ENCODE measurements around the gene FASN. TPM values are rescaled to one million over a fixed set of nuclear protein-coding genes. Genes with fewer than 3 reads are reported as not detected.
A peak's percentile ranks its signal among the peaks of the same experiment; 100 is the strongest.

Gene FASN
- total and polyA plus RNA-seq, 2 donors (not counting 3 experiments of a cell fraction or from before 2014, with no cell fraction given): 101 to 360 TPM

DNA sequence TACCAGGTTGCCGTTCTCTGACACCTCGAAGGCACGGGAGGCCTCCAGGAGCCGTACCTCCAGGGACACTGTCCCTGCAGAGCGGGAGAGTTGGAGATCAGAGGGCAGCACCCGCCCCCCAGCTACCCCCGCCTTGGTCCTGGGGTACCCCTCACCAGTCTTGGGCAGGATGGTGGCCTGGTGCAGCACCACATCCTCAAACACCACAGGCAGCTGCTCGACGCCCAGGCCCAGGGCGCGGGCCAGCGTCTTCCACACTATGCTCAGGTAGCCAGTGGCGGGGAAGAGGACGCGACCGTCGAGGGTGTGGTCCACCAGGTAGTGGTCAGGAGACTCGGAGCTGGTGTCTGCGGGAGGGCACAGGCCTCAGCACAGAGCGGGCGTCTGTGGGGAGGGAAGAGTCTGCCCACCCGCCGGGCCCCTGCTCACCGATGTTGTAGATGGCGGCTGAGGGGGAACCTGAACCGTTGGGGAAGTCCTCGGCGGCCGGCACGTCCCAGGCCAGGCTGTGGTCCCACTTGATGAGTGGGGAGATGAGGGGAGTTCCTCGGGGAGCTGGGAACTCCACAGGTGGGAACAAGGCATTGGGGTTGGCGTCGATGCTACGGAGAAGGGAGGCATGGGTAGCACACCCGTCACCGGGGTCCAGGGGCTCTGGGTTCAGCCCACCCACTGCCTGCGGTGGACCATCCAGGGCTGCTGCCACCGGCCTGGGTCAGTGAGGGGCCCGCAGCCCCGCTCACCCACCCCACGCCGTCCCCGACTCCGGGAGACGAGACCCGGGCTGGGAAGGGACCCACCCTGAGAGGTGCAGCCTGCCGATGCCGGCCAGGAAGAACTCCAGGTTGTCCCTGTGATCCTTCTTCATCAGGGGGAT is 9.8 kb downstream of the FASN start:
- peaks cover 16% of the 10 kb centered on the region for H3K79me2 ChIP-seq (ENCODE audit: control insufficient read depth, insufficient read depth, low read length)
- no peak for TF ChIP-seq POLR2AphosphoS5 (IDR thresholded peaks at IDR 0.05; ENCODE audit: insufficient read depth, low read depth, low read length)
- TF ChIP-seq GATA2 (IDR thresholded peaks at IDR 0.05; ENCODE audit: insufficient read depth, insufficient read length, low read depth, low read length): no peak
- TF ChIP-seq, protein P1, sequence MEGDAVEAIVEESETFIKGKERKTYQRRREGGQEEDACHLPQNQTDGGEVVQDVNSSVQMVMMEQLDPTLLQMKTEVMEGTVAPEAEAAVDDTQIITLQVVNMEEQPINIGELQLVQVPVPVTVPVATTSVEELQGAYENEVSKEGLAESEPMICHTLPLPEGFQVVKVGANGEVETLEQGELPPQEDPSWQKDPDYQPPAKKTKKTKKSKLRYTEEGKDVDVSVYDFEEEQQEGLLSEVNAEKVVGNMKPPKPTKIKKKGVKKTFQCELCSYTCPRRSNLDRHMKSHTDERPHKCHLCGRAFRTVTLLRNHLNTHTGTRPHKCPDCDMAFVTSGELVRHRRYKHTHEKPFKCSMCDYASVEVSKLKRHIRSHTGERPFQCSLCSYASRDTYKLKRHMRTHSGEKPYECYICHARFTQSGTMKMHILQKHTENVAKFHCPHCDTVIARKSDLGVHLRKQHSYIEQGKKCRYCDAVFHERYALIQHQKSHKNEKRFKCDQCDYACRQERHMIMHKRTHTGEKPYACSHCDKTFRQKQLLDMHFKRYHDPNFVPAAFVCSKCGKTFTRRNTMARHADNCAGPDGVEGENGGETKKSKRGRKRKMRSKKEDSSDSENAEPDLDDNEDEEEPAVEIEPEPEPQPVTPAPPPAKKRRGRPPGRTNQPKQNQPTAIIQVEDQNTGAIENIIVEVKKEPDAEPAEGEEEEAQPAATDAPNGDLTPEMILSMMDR (IDR thresholded peaks at IDR 0.05; ENCODE audit: extremely low read depth in 1 of 2, insufficient read depth in 1 of 2, low read depth in 1 of 2, low read length in 2 of 2): no peak
- no peak for TF ChIP-seq JUN (IDR thresholded peaks at IDR 0.05; ENCODE audit: borderline replicate concordance, insufficient read depth, insufficient read length, low read depth)
- no peak for TF ChIP-seq EZH2 (IDR thresholded peaks at IDR 0.05; ENCODE audit: borderline replicate concordance, low read depth, low read length, severe bottlenecking)
- TF ChIP-seq MYC (IDR thresholded peaks at IDR 0.05; ENCODE audit: low read depth, low read length): no peak
- TF ChIP-seq FOS (IDR thresholded peaks at IDR 0.05; ENCODE audit: borderline replicate concordance, insufficient read depth, low read length): no peak
- no peak for TF ChIP-seq POLR2A (IDR thresholded peaks at IDR 0.05; ENCODE audit: low read depth, low read length)
- TF ChIP-seq, protein P2, sequence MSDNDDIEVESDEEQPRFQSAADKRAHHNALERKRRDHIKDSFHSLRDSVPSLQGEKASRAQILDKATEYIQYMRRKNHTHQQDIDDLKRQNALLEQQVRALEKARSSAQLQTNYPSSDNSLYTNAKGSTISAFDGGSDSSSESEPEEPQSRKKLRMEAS (IDR thresholded peaks at IDR 0.05; ENCODE audit: insufficient read depth, insufficient read length): no peak
- H3K4me1 ChIP-seq (ENCODE audit: control insufficient read depth, extremely low read depth, insufficient read depth, low read length): no peaks in the 10 kb centered on the region
- no peak overlapping the region for H3K9ac ChIP-seq (replicated peaks; ENCODE audit: extremely low read depth, insufficient read depth, low read length)
- ChIA-PET POLR2A (interaction anchor here (1.2 kb wide), 1 partner anchor 10 kb away, joined by 4 read pairs; the partner anchor contains the start of gene FASN), CTCF (interaction anchor here (4.4 kb wide), 1 partner anchor 58 kb away, joined by 13 read pairs; the partner anchor contains the start of gene RAC3)
- no peak overlapping the region for H3K4me3 ChIP-seq (replicated peaks in 1 of 3; ENCODE audit: insufficient read depth in 1 of 3, low read depth in 1 of 3, low read length in 3 of 3)
- FAIRE-seq: no peak
- H3K4me2 ChIP-seq (ENCODE audit: insufficient read depth, low read length): no peak overlapping the region
- H4K20me1 ChIP-seq (replicated peaks; ENCODE audit: control insufficient read depth, extremely low read depth, insufficient read depth, low read length): no peaks in the 10 kb centered on the region
- no peak overlapping the region for H3K27ac ChIP-seq (ENCODE audit: insufficient read depth, low read depth, low read length)
- peaks cover 38 to 82% of the 10 kb centered on the region in 2 experiments for H3K36me3 ChIP-seq (ENCODE audit: control insufficient read depth in 2 of 2, extremely low read depth in 1 of 2, insufficient read depth in 2 of 2, low read length in 2 of 2)
- DNase-seq (ENCODE audit: low read depth, low spot score): no peak
- TSS peak; percentile 11 for BruUV-seq (replicated peaks)
- H3K9me3 ChIP-seq (replicated peaks; ENCODE audit: control insufficient read depth, insufficient read depth, low read length): no peaks in the 10 kb centered on the region
- intact Hi-C loops (cut with micrococcal nuclease): no loop called here
- no peak overlapping the region for H2AFZ ChIP-seq (ENCODE audit: low read depth, low read length)
- dilution Hi-C loops (cut with MboI; ENCODE audit: extremely low pct_ligation_motif_present, low sequenced_read_pairs): no loop called here
- H3K9me1 ChIP-seq (replicated peaks; ENCODE audit: control insufficient read depth, extremely low read depth, insufficient read depth, low read length): no peaks in the 10 kb centered on the region
- H3K27me3 ChIP-seq (ENCODE audit: control insufficient read depth in 2 of 2, insufficient read depth in 2 of 2, low read length in 2 of 2): no peaks in the 10 kb centered on the region
